NCI-H2227 (cell line): Measurements from ENCODE around the gene PIGQ.
A peak's percentile ranks its signal among the peaks of the same experiment; 100 is the strongest.

ENCODE experiments used
- DNase-seq: peaks from one replicate; lab custom pipeline; 2025; ENCODE audit not compliant: unreplicated experiment; lab: John Stamatoyannopoulos, UW

PIGQ gene

GRCh38 chr16:554640-555365 is 15.0 kb upstream of the PIGQ start:
- no peak for DNase-seq

GRCh38 chr16:555528-556473 is 14.0 kb upstream of the PIGQ start:
- DNase-seq = no peak

GRCh38 chr16:556474-557173 is 13.1 kb upstream of the PIGQ start:
- DNase-seq = no peak

GRCh38 chr16:557463-558297 is 12.1 kb upstream of the PIGQ start:
- no peak for DNase-seq

GRCh38 chr16:558298-559020 is 11.3 kb upstream of the PIGQ start:
- no peak for DNase-seq

GRCh38 chr16:559021-559380 is 10.8 kb upstream of the PIGQ start:
- no peak for DNase-seq

- no peak for DNase-seq
Observed at GRCh38 chr16:559411-560203, 10.2 kb upstream of the PIGQ start.

GRCh38 chr16:560204-560700 is 9.5 kb upstream of the PIGQ start, which contains the start of gene PRR35:
Gene PRR35, plus strand, starts transcription at chr16:560394. Its CDS starts 2,901 bp downstream, at chr16:563295.
- DNase-seq = no peak

- no peak for DNase-seq
Observed at GRCh38 chr16:560701-561412, 8.9 kb upstream of the PIGQ start.

GRCh38 chr16:561413-561794 is 8.4 kb upstream of the PIGQ start:
- no peak for DNase-seq

GRCh38 chr16:561957-562938 is 7.5 kb upstream of the PIGQ start:
- DNase-seq = no peak

- no peak for DNase-seq
Observed at GRCh38 chr16:563072-563644, 6.6 kb upstream of the PIGQ start.

GRCh38 chr16:564690-565418 is 4.9 kb upstream of the PIGQ start:
- DNase-seq = no peak

GRCh38 chr16:565419-566330 is 4.1 kb upstream of the PIGQ start:
- peak; percentile 68 for DNase-seq
